ENCODE results near the gene ZNF175.

Gene ZNF175

GRCh38 chr19:51637362-51637978 lies 66.4 kb downstream of the ZNF175 start:
- DNase-seq: no peak

GRCh38 chr19:51639916-51640315 lies 68.8 kb downstream of the ZNF175 start:
- DNase-seq: no peak

- DNase-seq: no peak
These were observed 69.3 kb downstream of the ZNF175 start for GRCh38 chr19:51640386-51640785.

GRCh38 chr19:51641648-51642047 lies 70.6 kb downstream of the ZNF175 start:
- no peak for DNase-seq

Measured in DMS153 (cell line).